Left lung (tissue), 10 donors: ENCODE results near the gene NDUFB5. TPM values are rescaled to one million over a fixed set of nuclear protein-coding genes. Genes with fewer than 3 reads are reported as not detected.
A peak's percentile ranks its signal among the peaks of the same experiment; 100 is the strongest.
"Not testable (repeated sequence)": the region's sequence is repeated elsewhere in the genome, so short reads cannot be mapped to it uniquely, and the experiment has no call there.

Experiments
- ATAC-seq: fragments of 200-7000 bp; cut with Tn5 transposase; one replicate; pipeline ENCODE4 v1.9.1; 2020; ENCODE audit warnings: moderate library complexity
- DNase-seq, 4 donors: peaks; one replicate each; pipeline ENCODE4 v3.0.0-alpha.2; 2013 to 2020
- H3K27ac ChIP-seq, 2 donors: fragments of 200-600 bp; sonication (generic) in 1 of 2; one replicate each; pipeline versions ENCODE4 v1.5.0 to v1.8.0; 2020 to 2021
- H3K27me3 ChIP-seq, 2 donors: fragments of 200-600 bp; sonication (generic) in 1 of 2; one replicate each; pipeline versions ENCODE4 v1.5.0 to v1.8.0; 2020 to 2021
- H3K36me3 ChIP-seq, 2 donors: fragments of 200-600 bp; sonication (generic) in 1 of 2; one replicate each; pipeline versions ENCODE4 v1.5.0 to v1.8.0; 2020 to 2021
- H3K4me1 ChIP-seq, 2 donors: fragments of 200-600 bp; one replicate each; pipeline ENCODE4 v1.8.0; 2021
- H3K4me3 ChIP-seq, 2 donors: fragments of 200-600 bp; sonication (generic) in 1 of 2; one replicate each; pipeline versions ENCODE4 v1.5.0 to v1.8.0; 2020 to 2021; ENCODE audit warnings: mild to moderate bottlenecking in 1 of 2
- H3K9me3 ChIP-seq, 2 donors: fragments of 200-600 bp; sonication (generic) in 1 of 2; one replicate each; pipeline versions ENCODE4 v1.5.0 to v1.8.0; 2020 to 2021
- CTCF ChIP-seq, 2 donors: fragments of 200-600 bp; sonication (generic) in 1 of 2; IDR thresholded peaks; one replicate each; pipeline versions ENCODE4 v1.5.0 to v1.8.0; 2021; ENCODE audit warnings: antibody characterized with exemption in 2 of 2
- intact Hi-C, 2 donors: fragments of 100-400 bp; cut with DNase I; formaldehyde crosslinking; loops; one replicate each; pipeline versions ENCODE4 v1.11.2 to v1.14.2; 2022
- polyA plus RNA-seq, 6 donors: library from polyadenylated mRNA; unstranded; fragments of 120-200 nt; gene quantifications; one replicate each; pipeline ENCODE4 v1.2.1, GENCODE V29; 2013; ENCODE audit not compliant: insufficient read length in 6 of 6
- total RNA-seq, 2 donors: library from RNA; stranded (reverse); fragmentation: NEBNext Ultra II Directional; extraction: Animal tissue kit (Norgen Biotek cat#: 25700); gene quantifications; one replicate each; pipeline ENCODE4 v1.2.1, GENCODE V29; 2021
- donor health status: DM: no; HTN: yes; CAD: no.
- donor health status: DM: no; HTN: no; CAD: no.

The NDUFB5 gene
- total and polyA plus RNA-seq, 8 donors = 79.1 to 150 (median 133) TPM

GRCh38 chr3:179622023-179622422, 17.4 kb downstream of the NDUFB5 start:
- no peak for DNase-seq
- Histone ChIP-seq H3K4me1 (no peaks in the 10 kb centered on the region), H3K27ac (no peak overlapping the region), H3K36me3 (peaks cover 0 to 81% of the 10 kb centered on the region in 2 donors), H3K27me3 (no peaks in the 10 kb centered on the region), H3K4me3 (no peak overlapping the region), H3K9me3 (no peaks in the 10 kb centered on the region)
- no peak for TF ChIP-seq CTCF (IDR thresholded peaks at IDR 0.05)
- no peak for ATAC-seq
- intact Hi-C loops = no loop called here

GRCh38 chr3:179624451-179624850, 19.9 kb downstream of the NDUFB5 start:
- Histone ChIP-seq H3K27ac (no peak overlapping the region), H3K27me3 (no peaks in the 10 kb centered on the region), H3K4me1 (no peaks in the 10 kb centered on the region), H3K4me3 (no peak overlapping the region), H3K9me3 (no peaks in the 10 kb centered on the region), H3K36me3 (peaks cover 0 to 58% of the 10 kb centered on the region in 2 donors)
- intact Hi-C loops = no loop called here
- DNase-seq (no peak), ATAC-seq (no peak)
- TF ChIP-seq CTCF (IDR thresholded peaks at IDR 0.05) = no peak

GRCh38 chr3:179630753-179631451, 26.3 kb downstream of the NDUFB5 start:
- ATAC-seq = no peak
- Histone ChIP-seq H3K36me3 (peaks cover 0 to 6% of the 10 kb centered on the region in 2 donors), H3K27ac (no peak overlapping the region), H3K27me3 (no peaks in the 10 kb centered on the region), H3K4me1 (no peaks in the 10 kb centered on the region), H3K9me3 (no peaks in the 10 kb centered on the region), H3K4me3 (no peak overlapping the region)
- intact Hi-C loops = no loop called here
- TF ChIP-seq CTCF (IDR thresholded peaks at IDR 0.05) = no peak
- no peak for DNase-seq

- DNase-seq (no peak), ATAC-seq (no peak)
- no peaks in the 10 kb centered on the region for H3K4me1 ChIP-seq
- no peak overlapping the region for H3K4me3 ChIP-seq
- no peak for TF ChIP-seq CTCF (IDR thresholded peaks at IDR 0.05)
- H3K27me3 ChIP-seq = no peaks in the 10 kb centered on the region
- intact Hi-C loops = loop anchor here in 1 of 2 donors (10.0 kb wide), 1 partner anchor 94 kb away; no protein-coding TSS in a partner anchor
- H3K27ac ChIP-seq = no peak overlapping the region
- H3K36me3 ChIP-seq = no peaks in the 10 kb centered on the region
- no peaks in the 10 kb centered on the region for H3K9me3 ChIP-seq
Measured at GRCh38 chr3:179640469-179640868, 35.9 kb downstream of the NDUFB5 start.

GRCh38 chr3:179642871-179643270, 38.3 kb downstream of the NDUFB5 start:
- no peaks in the 10 kb centered on the region for H3K27me3 ChIP-seq
- H3K4me1 ChIP-seq = no peaks in the 10 kb centered on the region
- no peak for TF ChIP-seq CTCF (IDR thresholded peaks at IDR 0.05)
- H3K27ac ChIP-seq = no peak overlapping the region
- intact Hi-C loops = loop anchor here in 1 of 2 donors (10.0 kb wide), 1 partner anchor 92 kb away; no protein-coding TSS in a partner anchor
- DNase-seq (no peak), ATAC-seq (no peak)
- H3K9me3 ChIP-seq = no peaks in the 10 kb centered on the region
- H3K4me3 ChIP-seq = no peak overlapping the region
- H3K36me3 ChIP-seq = no peaks in the 10 kb centered on the region

GRCh38 chr3:179643837-179644236, 39.2 kb downstream of the NDUFB5 start:
- not testable (repeated sequence) for H3K27me3 ChIP-seq, H3K4me3 ChIP-seq, H3K9me3 ChIP-seq, H3K4me1 ChIP-seq, DNase-seq, ATAC-seq, H3K36me3 ChIP-seq
- peak overlapping the region; percentile 16 to 18 for H3K27ac ChIP-seq
- intact Hi-C loops = loop anchor here in 1 of 2 donors (10.0 kb wide), 1 partner anchor 91 kb away; no protein-coding TSS in a partner anchor
